Stimulated activated CD8-positive, alpha-beta memory T cell treated with anti-CD3 and anti-CD28 coated beads, Interleukin-15, amount 100 ng/mL, for 1 hour (primary cell): ENCODE measurements around the gene PCDHB16.
"Not testable (repeated sequence)": the region's sequence is repeated elsewhere in the genome, so short reads cannot be mapped to it uniquely, and the experiment has no call there.

Source experiments
- DNase-seq: peaks from one replicate; pipeline ENCODE4 v3.0.0-alpha.2; 2020; ENCODE audit warnings: low read depth

Gene PCDHB16

DNA sequence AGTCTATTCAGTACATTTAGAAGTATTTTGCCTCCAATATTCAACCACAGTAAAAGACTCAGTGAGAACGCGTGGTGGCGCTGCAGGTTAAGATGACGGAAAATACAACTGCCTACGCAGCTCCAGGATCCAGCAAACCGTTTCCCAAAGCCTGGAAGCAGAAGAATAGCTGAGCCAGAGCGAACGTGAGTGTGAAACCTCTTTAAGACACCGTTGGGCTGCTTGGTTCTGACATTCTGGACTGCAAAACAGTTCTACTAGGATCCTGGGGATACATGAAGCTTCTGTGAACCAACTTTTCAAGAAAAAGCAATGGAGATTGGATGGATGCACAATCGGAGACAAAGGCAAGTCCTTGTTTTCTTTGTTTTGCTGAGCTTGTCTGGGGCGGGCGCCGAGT lies at the start of gene PCDHB16:
PCDHB16 (plus strand) TSS at position 140 of the 400 bp plus-strand sequence; CDS start at position 313, 173 bp downstream.
- DNase-seq = no peak

- no peak for DNase-seq
These were observed 47.0 kb upstream of the PCDHB16 start, which contains the start of gene PCDHB5 for GRCh38 chr5:141135030-141135717. TSS of gene PCDHB5 (plus strand) at chr5:141135206. CDS start at chr5:141135435, 229 bp downstream.

- DNase-seq = no peak
These were observed 46.4 kb upstream of the PCDHB16 start for GRCh38 chr5:141135718-141136266.

GRCh38 chr5:141137346-141137745 lies 44.8 kb upstream of the PCDHB16 start:
- DNase-seq = not testable (repeated sequence)

GRCh38 chr5:141149812-141150211 lies 32.4 kb upstream of the PCDHB16 start, which contains the start of gene PCDHB6:
TSS of gene PCDHB6 (plus strand) at chr5:141150057. CDS start at chr5:141150258, 201 bp downstream.
- DNase-seq = no peak

DNA sequence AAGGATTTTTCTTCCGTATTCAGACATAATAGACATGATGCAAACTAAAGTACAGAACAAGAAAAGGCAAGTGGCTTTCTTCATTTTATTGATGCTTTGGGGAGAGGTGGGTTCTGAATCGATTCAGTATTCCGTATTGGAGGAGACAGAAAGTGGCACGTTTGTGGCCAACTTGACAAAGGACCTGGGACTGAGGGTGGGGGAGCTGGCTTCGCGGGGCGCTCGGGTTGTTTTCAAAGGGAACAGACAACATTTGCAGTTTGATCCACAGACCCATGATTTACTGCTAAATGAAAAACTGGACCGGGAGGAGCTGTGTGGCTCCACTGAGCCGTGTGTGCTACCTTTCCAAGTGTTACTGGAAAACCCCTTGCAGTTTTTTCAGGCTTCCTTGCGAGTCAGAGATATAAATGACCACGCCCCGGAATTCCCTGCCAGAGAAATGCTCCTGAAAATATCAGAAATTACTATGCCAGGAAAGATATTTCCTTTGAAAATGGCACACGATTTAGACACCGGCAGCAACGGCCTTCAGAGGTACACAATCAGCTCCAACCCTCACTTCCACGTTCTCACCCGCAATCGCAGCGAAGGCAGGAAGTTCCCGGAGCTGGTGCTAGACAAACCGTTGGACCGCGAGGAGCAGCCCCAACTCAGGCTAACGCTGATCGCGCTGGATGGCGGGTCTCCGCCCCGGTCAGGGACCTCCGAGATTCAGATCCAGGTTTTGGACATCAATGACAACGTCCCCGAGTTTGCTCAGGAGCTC lies 31.8 kb upstream of the PCDHB16 start:
- no peak for DNase-seq

- no peak for DNase-seq
These were observed 31.2 kb upstream of the PCDHB16 start for GRCh38 chr5:141150993-141151325.

GRCh38 chr5:141151632-141152031 lies 30.6 kb upstream of the PCDHB16 start:
- DNase-seq = not testable (repeated sequence)

- not testable (repeated sequence) for DNase-seq
These were observed 30.1 kb upstream of the PCDHB16 start for GRCh38 chr5:141152096-141152495.

- DNase-seq = no peak
These were observed 26.4 kb upstream of the PCDHB16 start for GRCh38 chr5:141155540-141156374.

- not testable (repeated sequence) for DNase-seq
These were observed 24.8 kb upstream of the PCDHB16 start for GRCh38 chr5:141157356-141157755.

GRCh38 chr5:141157901-141158300 lies 24.3 kb upstream of the PCDHB16 start:
- not testable (repeated sequence) for DNase-seq

DNA sequence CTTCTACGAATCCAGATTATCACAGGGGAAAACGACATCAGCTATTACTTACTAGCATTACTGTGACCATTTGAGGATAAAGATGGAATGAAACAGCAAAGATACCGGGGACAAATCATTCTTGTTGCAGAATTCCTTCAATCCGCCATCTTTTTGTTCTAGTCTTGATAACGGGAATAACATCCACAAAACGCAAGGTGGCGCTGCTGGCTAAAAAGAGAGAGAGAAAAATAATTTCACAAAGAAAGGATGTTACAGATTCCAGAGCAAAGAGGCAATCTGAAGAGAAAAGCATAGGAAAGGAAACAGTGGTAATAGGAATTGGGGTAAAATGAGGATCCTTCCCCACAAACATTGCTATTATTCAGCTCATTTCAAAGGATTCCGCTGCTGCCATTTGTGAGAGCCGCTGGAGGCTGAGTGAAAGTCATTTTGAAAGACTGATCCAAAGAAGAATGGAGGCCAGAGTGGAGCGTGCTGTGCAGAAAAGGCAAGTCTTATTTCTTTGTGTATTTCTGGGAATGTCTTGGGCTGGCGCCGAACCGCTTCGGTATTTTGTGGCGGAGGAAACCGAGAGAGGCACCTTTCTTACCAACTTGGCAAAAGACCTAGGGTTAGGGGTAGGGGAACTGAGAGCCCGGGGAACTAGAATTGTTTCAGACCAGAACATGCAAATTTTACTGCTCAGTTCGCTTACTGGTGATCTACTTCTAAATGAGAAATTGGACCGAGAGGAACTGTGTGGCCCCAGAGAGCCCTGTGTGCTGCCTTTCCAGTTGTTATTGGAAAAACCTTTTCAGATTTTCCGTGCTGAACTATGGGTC lies 9.6 kb upstream of the PCDHB16 start, which contains the start of gene PCDHB7:
PCDHB7 (plus strand) TSS at position 264 of the 824 bp plus-strand sequence; CDS start at position 456, 192 bp downstream.
- DNase-seq = no peak

DNA sequence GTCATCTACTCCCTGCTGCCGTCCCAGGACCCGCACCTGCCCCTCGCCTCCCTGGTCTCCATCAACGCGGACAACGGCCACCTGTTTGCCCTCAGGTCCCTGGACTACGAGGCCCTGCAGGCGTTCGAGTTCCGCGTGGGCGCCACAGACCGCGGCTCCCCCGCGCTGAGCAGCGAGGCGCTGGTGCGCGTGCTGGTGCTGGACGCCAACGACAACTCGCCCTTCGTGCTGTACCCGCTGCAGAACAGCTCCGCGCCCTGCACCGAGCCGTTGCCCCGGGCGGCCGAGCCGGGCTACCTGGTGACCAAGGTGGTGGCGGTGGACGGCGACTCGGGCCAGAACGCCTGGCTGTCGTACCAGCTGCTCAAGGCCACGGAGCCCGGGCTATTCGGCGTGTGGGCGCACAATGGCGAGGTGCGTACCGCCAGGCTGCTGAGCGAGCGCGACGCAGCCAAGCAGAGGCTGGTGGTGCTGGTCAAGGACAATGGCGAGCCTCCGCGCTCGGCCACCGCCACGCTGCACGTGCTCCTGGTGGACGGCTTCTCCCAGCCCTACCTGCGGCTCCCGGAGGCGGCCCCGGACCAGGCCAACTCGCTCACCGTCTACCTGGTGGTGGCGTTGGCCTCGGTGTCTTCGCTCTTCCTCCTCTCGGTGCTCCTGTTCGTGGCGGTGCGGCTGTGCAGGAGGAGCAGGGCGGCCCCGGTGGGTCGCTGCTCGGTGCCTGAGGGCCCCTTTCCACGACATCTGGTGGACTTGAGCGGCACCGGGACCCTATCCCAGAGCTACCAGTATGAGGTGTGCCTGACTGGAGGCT lies 7.7 kb upstream of the PCDHB16 start:
- DNase-seq = not testable (repeated sequence)

DNA sequence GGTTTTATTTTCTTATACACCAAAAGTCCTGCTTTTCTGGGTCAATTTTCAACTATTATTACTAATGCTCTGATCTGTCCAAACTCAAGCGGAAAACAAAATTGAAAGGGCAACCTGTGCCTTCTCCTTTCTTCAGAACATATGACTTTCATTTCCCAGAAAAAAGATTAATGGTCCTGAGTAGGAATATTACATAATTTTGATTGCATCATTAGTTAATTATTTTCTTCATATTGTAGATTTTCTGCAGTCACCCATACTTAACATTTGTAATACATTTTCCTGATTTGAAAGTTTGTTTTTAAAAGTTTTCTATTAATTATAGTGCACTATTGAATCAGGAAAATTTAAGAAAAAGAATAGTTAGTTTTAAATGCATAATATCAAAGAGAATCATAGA lies 6.3 kb upstream of the PCDHB16 start:
- DNase-seq = no peak

DNA sequence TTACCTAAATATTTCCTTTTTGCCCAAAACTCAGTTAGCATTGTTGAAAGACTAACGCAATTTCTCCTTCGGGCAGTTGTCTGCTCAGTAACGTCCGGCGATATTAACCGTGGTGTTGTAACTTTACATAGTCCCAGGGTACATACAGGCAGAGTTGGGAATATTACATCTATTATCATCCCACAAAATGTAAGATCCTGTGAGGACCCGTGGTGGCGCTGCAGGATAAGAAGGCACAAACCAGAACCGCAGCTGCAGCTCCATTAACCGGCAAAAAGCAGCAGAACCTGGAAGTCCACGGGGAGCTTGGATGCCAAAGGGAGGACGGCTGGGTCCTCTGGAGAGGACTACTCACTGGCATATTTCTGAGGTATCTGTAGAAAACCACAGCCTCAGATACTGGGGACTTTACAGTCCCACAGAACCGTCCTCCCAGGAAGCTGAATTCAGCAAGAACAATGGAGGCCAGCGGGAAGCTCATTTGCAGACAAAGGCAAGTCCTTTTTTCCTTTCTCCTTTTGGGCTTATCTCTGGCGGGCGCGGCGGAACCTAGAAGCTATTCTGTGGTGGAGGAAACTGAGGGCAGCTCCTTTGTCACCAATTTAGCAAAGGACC lies 4.5 kb upstream of the PCDHB16 start, which contains the start of gene PCDHB8:
PCDHB8 (plus strand) TSS at position 214 of the 615 bp plus-strand sequence; CDS start at position 459, 245 bp downstream.
- DNase-seq = not testable (repeated sequence)

GRCh38 chr5:141179371-141179770 lies 2.8 kb upstream of the PCDHB16 start:
- DNase-seq = not testable (repeated sequence)

- not testable (repeated sequence) for DNase-seq
These were observed 2.3 kb upstream of the PCDHB16 start for GRCh38 chr5:141179876-141180275.

DNA sequence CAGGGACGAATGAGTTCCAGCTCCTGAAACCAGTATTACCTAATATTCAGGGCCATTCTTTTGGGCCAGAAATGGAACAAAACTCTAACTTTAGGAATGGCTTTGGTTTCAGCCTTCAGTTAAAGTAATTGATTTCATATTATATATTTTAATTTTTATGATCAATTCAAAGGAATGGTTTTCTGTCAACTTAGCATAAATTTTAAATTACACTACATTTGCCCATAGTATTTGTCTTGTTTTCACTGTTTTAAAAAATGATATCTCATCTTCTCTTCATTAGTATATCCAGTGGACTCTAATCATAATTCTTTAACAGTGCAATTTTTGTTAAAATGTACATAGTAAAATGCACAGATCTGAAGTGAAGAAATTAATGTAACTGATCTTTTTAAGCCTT lies 1.9 kb upstream of the PCDHB16 start:
- no peak for DNase-seq
